Activated CD4-positive, alpha-beta T cell treated with anti-CD3 and anti-CD28 coated beads for 1 hour (primary cell): Measurements from ENCODE around the gene SART3.
"Not testable (repeated sequence)": the region's sequence is repeated elsewhere in the genome, so short reads cannot be mapped to it uniquely, and the experiment has no call there.

Experiments used
- DNase-seq: peaks from one replicate; pipeline ENCODE4 v3.0.0-alpha.2; 2020

SART3 gene

DNA sequence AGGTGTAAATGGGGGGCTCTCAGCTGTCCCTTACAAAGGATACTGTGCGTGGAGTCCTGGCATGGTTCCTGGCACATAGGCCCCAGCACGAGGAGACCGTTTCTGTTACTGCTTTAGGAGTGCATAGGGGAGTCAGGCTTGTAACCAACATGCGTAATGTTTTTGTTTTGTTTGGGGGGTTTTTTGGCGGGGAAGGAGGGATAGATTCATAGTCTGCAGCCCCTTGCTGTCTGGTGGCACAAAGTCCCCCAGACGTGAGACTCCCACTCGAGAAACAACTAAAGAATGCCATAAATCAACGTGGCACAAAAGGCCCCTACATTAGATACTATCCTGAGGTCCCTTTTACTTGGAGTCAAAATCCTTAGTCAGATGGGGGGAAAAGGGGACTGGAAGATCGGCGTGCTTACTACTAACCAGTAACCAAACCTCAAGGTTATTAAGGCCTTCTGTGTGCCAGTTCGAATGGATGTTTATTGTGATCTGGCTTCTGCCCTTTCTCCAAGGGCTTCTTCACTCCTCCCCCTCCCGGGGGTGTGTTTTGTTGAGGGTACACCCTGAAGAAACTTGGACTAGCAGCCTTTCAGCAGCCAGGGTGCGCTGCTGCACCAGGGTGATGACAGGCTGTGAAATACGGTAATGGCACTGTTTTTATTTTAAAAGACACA lies 2.3 kb upstream of the SART3 start:
- DNase-seq, result peak; percentile 77

DNA sequence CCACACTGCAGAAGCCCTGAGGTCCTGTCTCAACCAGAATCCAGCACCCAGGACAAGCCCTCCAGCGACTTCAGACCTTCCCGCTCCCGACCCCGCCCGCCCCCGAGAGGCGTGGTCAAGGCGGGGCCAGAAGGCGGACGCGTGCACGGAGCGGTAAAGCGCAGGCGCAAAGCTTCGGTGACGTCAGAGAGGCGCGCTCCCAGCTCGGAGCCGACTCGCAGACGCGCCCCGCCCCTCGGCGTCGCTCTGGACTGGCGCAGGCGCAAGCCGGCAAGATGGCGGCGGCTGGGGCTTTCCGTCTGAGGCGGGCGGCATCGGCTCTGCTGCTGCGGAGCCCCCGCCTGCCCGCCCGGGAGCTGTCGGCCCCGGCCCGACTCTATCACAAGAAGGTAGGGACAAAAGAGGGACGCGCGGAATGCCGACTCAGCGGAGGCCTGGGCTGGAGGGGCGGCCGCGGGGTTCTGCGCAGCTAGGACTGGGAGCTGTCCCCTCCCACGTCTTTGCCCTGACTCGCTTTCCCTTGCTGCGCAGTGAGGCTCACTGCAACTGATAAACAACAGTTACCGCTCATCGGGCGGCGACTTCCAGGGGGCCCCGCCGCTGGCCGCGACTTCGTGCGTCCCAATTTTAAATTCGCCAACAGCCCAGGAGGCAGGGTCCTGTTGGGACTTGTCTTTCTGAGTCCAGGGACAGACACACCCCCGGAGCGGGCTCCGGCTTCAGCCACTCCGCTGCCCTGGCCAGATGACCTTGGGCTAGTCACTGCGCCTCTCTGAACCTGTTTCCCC lies 1.6 kb upstream of the SART3 start, which contains the start of gene ISCU:
TSS of gene ISCU (plus strand) at position 249 of the 788 bp plus-strand sequence. CDS start at position 276, 27 bp downstream.
- DNase-seq, result peak; percentile 99

DNA sequence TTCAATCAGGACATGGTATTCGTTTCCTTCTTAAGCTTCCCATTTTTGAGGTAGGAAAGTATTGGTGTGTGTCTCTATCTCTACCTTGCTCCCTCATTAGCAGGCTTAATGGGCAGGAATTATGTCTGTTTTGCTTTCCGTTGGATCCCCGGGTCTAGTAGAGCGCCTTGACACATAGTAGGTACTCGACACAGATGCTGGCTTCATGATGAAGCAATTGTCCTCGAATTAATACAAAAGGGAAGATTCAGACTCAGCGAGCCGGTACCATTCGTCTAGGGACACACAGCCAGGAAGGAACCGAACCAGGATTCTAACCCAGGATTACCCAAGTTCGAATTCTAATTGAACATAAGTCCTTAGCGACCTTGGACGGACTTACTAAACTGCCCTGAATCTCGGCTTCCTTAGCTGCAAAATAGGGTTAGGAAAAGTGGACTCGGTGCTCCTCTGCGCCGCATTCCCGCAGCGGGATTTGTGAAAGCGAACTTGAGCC lies 927 bp upstream of the SART3 start:
- no peak for DNase-seq

DNA sequence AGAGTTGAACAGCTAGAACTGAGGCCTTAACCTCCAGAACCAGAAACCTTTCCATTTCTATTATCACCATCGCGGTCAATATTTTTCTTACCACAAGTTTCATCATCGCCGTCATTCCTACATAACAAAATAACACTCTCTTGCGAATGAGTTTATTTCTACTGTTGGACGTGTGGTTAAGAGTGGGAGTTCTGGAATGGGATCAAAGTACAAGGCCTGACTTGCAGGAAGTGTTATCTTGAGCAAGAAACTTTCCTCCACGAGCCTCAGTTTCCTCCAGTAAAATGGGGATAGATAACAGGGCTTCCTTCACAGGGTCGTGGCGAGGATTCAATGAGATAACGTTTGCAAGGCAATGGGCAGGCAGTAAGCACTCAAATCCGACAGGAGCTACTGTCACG lies 652 bp downstream of the SART3 start:
- DNase-seq, result no peak

DNA sequence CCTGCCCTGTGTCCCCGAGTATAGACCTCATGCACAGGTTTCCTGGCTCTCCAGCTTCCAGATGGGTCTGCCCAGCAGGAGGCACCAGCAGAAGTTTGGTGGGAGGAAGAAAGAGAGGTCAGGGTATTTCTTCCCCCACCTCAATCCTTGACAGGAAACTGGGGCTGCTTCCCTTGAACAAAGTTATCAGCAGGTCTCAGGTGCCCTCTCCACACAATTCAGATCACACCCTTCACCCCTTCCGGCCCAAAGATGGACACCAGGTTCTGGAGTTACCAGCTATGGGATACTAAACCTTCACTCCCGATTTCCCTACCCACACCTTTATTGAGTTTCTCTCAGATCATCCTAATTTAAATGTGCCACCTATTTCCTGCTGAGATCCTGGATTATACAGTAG lies 1.2 kb downstream of the SART3 start:
- DNase-seq, result no peak

DNA sequence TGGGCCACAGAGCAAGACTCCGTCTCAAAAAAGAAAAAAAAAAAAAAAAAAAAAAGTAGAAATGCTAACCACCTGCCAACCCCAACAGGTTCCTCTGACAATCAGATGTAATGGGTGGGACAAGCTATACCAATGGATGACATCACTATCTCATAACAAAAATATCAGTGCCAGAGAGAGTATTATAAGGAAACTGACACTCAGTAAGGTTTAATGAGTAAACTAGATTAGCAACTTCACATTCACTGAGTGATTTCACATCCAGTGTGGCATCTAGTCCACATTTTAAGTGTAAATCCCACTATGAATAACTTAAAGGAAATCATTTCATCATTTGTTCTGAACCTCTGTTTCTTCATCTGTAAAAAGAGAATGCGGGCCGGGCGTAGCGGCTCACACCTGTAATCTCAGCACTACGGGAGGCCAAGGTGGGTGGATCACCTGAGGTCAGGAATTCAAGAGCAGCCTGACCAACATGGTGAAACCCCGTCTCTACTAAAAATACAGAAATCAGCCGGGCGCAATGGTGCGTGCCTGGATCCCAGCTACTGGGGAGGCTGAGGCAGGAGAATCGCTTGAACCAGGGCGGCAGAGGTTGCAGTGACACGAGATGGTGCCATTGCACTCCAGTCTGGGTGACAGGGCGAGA lies 1.8 kb downstream of the SART3 start:
- no peak for DNase-seq

DNA sequence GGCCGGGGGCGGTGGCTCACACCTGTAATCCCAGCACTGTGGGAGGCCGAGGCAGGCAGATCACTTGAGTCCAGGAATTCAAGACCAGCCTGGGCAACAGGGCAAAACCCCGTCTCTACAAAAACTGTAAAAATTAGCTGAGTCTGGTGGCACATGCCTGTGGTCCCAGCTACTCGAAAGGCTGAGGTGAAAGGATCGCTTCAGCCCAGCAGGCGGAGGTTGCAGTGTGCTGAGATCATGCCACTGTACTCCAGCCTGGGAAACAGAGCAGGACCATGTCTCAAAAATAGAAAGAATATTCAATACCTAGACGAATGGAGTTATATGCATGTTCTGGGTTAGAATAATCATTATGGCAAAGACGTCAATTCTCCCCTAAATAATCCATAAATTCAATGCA lies 5.6 kb downstream of the SART3 start:
- not testable (repeated sequence) for DNase-seq

DNA sequence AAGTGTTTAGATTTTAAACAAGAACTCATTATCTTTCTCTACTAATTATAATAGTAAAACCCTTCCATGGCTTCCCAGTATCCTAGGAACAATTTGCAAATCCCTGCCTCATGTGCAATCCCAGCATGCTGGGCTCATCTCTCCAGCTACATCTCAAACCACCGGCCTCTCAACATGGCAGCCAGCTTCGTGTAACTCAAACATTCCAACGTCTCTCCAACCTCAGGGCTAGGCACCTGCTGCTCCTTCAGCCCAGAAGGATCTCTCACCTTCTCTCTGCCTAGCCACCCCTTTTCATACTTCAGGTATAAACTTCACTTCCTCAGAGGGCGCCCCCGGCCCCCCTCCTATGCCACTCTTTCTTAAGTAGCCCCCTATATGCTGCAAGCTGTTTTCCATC lies 7.2 kb downstream of the SART3 start:
- no peak for DNase-seq

DNA sequence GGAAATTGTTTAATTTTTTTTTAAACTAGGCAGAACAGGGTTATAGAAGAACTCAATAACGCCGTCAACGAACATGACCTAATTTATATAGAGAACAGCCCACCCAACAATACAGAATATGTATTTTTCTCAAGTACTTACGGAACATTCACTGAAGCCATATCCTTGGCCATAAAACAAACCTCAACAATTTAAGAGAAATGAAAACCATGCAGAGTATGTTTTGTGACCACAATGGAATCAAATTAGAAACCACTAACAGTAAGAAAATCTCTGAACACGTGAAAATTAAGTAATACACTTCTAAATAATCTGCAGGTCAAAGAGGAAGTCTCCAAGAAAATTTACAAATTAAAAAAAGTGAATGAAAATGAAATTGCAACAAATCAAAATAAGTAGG lies 9.4 kb downstream of the SART3 start:
- DNase-seq, result no peak

DNA sequence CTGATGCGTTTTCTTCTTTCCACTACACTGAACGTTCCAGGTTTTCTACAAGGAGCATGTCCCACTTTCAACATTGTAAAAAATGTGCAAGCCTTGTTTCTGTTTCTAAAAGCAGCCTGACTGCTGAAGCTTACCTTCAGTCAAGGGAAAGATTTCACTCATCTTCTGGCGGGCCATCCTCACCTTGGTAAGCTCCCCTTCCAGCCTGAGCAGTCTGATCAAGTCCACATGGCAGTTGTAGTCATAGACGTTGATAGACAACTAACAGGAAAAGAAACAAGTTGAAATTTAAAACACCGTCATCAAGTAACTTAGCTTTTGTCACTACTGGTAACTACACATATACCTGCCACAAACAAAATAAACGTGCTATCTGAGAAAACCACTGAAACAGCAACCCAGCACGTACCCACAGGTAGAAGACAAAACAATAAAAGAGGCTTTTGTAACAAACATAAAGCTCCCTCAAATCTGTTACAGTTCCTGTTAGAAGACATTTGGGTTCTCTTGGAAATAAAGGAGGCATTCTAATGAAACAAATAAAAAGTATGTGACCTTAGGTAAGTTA lies 11.9 kb downstream of the SART3 start:
- no peak for DNase-seq

DNA sequence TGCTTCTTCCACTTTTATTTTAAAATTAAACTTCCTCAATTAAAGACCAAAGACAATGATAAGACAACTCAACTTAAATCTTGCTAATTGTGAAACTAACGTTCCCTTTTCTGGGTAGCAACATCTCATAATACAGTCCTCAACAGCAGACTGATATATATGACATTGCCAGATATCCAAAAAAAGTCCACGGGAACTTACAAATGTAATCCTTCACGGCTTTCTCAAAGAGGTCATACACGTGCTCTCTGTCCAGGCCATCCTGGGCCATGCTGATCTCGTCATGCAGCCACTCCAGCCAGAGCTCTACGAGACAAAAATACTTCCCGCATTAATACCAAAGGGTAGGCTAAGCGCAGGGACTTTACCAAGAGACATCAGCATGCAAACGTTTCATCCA lies 13.3 kb downstream of the SART3 start:
- no peak for DNase-seq

DNA sequence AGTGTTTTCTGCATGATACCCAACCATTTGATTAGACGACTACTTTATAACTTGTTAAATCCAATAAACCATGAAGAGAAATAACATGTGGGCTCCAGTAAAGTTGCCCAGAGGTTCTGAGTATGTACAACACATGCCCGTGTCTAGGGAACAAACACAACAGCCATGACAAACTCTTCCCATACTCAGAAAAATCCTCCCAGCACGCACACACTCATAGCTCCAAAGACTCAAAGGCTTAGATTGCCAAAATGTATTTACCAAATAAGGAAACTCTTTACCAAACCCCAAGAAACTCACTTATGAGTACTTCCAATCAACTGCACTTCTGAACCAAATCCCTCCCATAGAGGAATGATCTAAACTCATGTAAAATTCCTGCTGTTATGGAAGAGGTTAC lies 17.3 kb downstream of the SART3 start:
- no peak for DNase-seq

DNA sequence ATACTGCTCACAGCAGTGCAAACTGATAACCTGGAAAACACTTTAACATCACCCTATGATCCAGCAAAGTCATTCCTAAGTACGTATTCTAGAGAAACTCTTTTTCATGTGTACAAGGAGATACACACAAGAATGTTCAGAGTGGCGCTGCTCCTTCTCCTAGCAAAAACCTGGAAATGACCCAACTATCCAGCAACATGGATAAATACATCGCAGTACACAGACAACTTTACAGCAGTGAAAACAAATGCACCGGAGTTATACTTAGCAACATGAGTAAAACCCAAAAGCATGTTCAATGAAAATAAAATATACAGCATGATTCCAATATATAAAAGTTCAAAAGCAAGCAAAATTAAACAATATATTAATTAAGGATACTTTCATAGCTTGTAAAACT lies 18.7 kb downstream of the SART3 start:
- no peak for DNase-seq

DNA sequence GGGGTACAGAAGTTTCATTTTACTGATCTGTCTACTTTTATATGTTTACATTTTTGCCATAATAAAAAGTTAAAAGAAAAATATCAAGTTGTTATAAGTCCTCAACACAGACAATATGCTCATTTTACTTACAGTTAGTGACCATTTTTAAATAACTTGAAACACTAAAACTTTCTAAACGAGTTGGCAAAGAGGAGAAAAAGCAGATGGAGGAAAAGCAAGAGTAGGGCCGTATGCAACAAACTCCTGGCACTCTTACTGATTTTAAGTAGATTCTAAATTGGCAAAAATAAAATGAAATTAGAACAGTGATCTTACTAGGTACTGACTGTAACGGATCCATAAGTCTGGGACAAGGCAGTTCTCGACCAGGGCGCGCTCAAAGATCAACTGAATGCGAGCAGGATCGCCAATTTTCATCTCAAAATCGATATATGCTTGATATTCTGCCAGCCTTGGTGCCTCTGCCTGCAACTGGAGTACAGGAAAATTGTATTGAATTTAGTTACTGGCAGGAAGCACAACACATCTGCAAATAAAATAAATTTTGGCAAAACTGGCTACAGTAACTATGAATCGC lies 22.3 kb downstream of the SART3 start:
- DNase-seq, result no peak

DNA sequence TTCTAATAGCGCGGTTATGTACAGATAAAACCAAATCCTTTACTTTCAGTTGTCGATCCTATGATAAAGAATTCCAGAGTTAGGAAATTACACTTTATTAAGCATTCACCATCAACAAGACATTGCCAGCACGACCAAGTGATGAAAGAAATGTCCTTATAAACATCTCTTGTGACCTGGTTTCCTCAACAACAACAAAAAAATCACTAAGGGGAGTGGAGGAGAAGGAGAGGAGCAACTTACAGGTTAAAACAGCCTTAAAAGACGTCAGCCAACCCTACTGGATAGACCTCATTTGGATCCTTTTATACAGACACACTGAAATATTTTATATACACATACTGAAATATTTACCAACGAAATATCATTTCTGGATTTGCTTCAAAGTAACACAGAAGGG lies 22.8 kb downstream of the SART3 start:
- no peak for DNase-seq

DNA sequence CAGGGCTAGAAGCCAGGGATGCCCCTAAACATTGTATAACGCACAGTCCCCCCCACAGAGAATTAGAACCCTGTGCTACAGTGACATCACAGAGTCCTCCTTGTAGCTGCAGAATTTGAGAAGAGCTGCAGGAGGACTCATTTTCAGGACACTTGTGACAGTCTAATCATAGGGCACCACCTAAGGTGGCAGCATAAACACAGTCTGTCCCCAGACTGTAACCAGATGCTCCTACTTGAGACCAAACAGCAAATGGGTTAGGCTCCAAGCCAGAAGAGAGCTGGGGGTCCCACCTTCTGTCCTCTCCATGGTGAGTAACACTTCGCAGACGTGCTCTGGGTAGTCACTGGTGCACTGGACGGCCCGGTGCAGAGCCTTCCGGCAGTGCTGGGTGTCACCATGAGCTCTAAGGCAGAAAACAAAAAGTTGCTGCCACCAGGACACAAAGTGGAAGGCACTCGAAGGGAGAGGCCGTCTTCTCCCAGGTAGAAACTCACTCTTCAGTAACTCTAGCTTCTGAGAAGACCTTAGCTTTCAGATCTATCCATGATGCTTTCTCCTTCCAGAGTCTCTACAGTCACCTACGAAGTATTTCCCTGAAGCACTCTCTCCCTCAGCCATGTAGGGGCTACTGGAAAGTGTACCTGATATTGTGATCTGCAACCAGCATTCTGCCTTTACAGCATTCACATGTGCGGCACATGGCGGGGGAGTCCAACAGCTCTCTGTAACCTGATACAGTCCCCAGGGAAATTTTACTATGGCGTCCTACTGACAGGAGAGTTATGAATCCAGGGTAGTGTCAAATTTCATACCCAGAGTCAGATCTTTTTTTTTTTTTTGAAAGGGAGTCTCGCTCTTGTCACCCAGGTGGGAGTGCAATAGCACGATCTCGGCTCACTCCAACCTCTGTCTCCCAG lies 28.8 kb downstream of the SART3 start:
- no peak for DNase-seq

DNA sequence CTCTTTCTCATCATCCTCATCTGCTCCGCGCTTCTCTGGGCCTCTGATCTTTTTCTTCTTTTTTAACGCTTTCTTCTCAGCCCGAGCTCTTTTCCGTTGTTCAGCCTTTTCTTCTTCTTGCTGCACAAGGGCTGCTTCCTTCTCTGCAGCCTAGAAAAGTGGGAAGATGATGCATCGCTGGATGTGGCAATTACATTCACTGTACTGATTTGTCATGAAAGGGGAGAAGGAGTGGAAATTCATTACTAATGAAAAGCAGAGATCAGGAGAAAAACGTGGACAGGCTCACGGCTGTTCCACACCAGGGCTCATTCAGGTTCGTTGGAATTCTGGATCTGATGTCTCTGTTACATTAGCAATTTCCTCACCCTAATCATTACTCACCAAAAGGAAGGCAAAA lies 30.8 kb downstream of the SART3 start:
- DNase-seq, result no peak

DNA sequence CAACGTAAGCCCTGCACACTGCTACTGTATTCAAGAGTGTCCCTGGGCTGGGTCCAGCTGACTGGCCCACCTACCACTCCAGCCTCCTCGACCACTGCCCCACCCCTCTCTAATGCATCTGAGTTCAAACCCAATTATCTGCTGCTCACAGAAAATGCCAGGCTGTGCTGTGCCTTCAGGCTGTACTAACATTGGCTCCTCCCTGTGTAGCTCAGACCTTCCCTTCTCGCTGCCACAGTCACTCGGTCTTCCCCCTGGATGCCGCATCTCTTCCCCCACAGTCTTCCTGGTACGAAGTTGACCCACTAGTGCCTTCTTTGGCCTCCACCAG lies 33.8 kb downstream of the SART3 start:
- no peak for DNase-seq

DNA sequence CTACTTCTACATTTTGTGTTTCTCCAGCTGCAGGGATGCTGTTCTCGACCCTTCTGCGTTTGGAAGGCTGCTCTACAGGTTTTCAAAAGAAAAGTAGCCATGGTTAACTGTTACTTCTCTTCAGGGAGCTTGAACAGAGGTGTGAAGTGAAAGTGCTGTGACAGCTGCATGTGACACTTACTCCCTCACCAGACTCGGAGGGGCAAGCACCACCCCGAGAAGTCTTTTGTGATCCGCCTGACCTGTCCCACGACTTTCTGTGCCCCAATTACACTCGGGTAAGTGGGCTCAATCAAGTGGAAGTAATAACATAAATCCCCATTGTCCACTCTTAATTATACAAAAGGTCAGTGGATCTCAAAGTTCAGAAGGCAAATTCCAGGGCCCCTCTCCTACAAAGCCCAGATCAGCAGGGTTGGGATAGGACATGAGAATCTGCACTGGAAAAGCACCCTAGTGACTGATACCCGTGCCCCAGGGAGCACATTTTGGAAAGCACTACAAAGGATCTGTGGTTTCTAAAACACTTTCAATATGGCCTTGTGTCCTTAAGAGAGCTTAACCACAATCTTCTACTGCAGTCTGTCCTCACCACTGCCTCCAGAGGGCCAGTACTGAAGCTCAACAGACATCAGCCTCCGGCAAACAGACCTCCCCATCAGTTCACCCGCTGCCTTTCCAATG lies 34.3 kb downstream of the SART3 start:
- no peak for DNase-seq

DNA sequence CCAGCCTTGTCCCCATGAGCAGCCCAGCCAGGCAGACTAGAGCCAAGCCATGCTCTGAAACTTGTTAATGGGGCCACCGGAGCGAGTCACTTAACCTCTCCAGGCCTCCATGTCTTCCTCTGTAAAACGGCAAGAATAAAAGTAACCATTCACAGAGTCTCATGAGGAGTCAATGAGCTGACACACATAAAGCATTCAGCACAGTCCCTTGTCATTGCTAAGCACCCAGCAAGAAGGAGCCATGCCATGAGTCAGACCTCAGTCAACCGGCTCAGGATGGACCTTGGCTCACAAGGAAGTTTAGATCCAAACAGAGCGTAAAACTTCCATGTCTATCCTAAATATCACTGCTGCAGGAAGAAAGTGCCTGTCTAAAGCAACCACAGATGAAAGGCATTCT lies 35.3 kb downstream of the SART3 start:
- no peak for DNase-seq

DNA sequence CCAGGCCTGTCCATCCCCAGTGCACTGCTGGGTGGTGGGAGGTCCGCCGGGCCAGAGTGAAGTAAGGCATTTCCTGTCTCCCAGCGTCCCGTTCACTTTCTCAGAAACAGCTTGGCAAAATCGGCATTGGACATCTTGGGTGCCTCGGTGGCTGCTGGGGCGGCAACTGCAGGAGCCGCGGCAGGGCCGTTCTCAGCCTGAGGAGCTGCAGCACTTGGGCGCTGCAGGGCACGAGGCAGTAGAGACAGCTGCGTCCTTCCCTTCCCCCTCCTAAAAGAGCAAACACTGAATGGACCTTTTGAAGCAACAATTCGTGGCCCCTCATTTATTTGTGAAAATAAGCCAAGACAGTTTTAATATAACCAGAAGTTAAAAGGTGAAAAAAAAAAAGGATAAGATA lies 37.6 kb downstream of the SART3 start:
- DNase-seq, result no peak

DNA sequence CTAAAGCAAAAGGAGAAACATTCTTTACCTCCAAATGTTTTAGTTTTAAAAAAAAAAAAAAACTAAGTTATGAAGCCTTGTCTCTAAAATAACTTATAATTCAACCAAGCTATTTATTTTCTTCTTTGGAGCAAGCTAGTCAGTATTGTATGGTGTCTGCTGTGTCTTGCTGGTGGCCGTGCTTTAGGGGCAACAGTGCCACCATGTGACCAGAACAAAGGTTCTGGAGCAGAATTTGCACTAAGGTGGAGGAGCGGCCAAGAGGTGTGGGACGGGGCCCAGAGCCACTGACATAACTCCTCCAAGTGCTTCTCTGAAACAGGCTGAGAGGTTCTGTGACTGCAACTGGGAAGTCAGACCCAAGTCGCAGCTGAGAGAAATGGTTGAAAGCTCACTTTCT lies 41.4 kb downstream of the SART3 start:
- DNase-seq, result no peak
